Right lobe of liver (tissue), 4 donors: ENCODE results near the gene CD164L2.

ENCODE experiments used
- POLR2A ChIP-seq: fragments of 450-650 bp; IDR thresholded peaks from one replicate; pipeline ENCODE4 v1.6.1; 2017; ENCODE audit warnings: antibody characterized with exemption, mild to moderate bottlenecking
- TF ChIP-seq, protein P1 (sequence below), 4 donors: fragments of 200-600 bp in 3 of 4; fragments of 450-650 bp in 1 of 4; IDR thresholded peaks; one replicate each; pipeline versions ENCODE4 v1.5.1 to v1.8.0; 2016 to 2022; ENCODE audit warnings: antibody characterized with exemption in 4 of 4, mild to moderate bottlenecking in 2 of 4
- donor health status: DM: no; HTN: no; CAD: no.
- donor health status: DM: no; HTN: no; CAD: no.
- donor health status: DM: no; HTN: yes; CAD: no.

DNA sequence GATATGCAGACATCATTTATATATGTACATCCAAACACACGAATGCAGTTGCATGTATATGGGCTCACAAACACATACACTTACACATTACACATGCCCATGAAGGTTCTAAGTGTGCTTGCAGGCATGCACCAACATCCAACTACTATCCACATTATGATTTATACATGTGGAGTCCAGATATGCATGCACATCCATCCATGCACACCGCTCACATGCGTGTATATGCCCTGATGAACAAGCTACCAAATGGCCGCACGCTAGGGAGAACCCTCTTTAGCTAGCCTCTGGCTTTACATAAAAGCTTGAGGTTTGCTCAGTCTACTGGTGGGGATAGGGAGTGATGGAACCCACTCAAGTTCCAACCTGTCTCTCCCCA is 17.8 kb upstream of the CD164L2 start:
- TF ChIP-seq, protein P1, sequence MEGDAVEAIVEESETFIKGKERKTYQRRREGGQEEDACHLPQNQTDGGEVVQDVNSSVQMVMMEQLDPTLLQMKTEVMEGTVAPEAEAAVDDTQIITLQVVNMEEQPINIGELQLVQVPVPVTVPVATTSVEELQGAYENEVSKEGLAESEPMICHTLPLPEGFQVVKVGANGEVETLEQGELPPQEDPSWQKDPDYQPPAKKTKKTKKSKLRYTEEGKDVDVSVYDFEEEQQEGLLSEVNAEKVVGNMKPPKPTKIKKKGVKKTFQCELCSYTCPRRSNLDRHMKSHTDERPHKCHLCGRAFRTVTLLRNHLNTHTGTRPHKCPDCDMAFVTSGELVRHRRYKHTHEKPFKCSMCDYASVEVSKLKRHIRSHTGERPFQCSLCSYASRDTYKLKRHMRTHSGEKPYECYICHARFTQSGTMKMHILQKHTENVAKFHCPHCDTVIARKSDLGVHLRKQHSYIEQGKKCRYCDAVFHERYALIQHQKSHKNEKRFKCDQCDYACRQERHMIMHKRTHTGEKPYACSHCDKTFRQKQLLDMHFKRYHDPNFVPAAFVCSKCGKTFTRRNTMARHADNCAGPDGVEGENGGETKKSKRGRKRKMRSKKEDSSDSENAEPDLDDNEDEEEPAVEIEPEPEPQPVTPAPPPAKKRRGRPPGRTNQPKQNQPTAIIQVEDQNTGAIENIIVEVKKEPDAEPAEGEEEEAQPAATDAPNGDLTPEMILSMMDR (IDR thresholded peaks at IDR 0.05) = no peak
- no peak for TF ChIP-seq POLR2A
